Cardiac septum (tissue), 1 donor: ENCODE measurements around the gene TSPAN18. TPM values are rescaled to one million over a fixed set of nuclear protein-coding genes. Genes with fewer than 3 reads are reported as not detected.

Source experiments
- DNase-seq: peaks from one replicate; pipeline ENCODE4 v3.0.0-alpha.2; 2020; ENCODE audit warnings: low spot score
- intact Hi-C: fragments of 100-400 bp; cut with DNase I; formaldehyde crosslinking; loops from one replicate; pipeline ENCODE4 v1.14.0; 2022
- total RNA-seq: library from RNA; stranded (reverse); fragmentation: NEBNext Ultra II Directional; extraction: Animal tissue kit (Norgen Biotek cat#: 25700); gene quantifications from one replicate; pipeline ENCODE4 v1.2.1, GENCODE V29; 2021
- donor health status: DM: no; HTN: no; CAD: no.

TSPAN18 gene
- total RNA-seq, 1 donor from 2014 or later = 153 TPM

DNA sequence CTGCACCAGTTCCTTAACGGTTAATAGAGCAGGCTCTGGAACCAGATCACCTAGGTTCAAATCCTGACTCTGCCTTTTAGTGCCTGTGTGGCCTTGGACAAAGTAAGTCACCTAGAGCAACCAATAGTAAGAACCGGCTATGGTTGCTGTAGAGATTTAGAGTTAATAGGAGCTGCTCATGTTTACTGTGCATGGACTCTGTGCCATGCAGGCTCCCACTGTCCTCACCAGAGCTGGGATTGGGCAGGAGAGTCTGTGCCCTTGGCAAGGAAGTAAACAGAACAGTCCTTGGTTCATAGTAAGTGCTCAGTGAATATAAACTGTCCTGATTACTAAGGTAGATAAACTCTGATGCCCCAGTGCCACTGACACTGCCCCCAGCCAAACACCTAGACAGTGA, 225.3 kb downstream of the TSPAN18 start:
- no peak for DNase-seq
- intact Hi-C loops = no loop called here

- intact Hi-C loops = no loop called here
- DNase-seq = no peak
Measured at GRCh38 chr11:44952500-44953260, 225.9 kb downstream of the TSPAN18 start.

- no peak for DNase-seq
- intact Hi-C loops = no loop called here
Measured at GRCh38 chr11:44954051-44954906, 227.5 kb downstream of the TSPAN18 start.

DNA sequence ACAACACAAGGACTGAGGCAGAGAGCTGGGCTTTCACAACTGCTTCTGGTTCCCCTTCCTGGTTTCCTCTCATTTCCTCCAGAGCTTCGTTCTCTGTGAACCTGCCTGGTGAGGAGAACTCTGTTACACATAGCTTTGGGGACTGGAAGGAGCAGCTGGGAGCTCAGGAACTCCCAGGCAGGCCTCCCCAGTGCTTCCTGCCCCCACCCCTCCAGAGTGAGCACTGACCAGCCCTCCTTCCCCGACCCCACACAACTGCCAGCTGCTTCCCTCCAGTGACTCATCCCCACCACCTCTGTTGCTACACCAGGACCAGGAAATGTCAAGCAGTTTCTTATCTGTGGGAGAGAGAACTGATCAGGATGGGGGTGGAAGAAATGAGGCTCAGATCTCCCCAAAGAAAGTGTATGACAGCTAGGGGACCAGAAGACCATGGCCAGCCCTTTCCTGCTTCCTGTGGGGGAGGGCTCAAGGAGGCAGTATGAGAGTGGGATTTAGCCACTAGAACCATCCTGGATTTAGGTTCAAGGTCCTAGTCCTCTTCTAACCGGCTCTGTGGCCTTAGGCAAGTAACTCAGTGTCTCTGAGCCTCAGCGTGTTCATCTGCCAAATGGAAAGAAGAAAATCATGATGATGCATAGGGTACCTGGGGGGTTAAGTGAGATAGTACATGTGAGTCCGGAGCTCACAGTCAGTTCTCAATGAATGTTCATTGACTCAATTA, 228.4 kb downstream of the TSPAN18 start:
- intact Hi-C loops = no loop called here
- DNase-seq = peak; percentile 89

GRCh38 chr11:44957040-44957515, 230.3 kb downstream of the TSPAN18 start:
- intact Hi-C loops = no loop called here
- DNase-seq = no peak

GRCh38 chr11:44957776-44958564, 231.2 kb downstream of the TSPAN18 start:
- DNase-seq = no peak
- intact Hi-C loops = no loop called here

DNA sequence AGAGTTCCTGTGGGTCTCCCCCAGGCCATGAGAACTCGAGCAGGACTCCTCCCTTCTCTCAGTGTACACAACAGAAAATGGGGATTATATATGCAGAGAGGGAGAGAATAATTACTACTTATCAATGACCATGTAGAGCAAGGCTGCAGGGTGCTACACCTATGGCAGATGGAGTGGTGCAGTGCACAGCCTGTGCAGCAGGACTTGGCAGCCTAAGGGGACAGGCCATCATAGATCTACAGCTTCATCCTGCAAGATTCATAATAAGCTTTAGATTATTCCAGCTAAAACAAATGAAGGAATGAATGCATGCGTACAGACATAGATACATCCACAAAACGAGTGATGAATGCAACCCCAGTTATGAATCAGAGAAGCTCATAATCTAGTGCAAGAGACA, 232.3 kb downstream of the TSPAN18 start:
- intact Hi-C loops = no loop called here
- no peak for DNase-seq

DNA sequence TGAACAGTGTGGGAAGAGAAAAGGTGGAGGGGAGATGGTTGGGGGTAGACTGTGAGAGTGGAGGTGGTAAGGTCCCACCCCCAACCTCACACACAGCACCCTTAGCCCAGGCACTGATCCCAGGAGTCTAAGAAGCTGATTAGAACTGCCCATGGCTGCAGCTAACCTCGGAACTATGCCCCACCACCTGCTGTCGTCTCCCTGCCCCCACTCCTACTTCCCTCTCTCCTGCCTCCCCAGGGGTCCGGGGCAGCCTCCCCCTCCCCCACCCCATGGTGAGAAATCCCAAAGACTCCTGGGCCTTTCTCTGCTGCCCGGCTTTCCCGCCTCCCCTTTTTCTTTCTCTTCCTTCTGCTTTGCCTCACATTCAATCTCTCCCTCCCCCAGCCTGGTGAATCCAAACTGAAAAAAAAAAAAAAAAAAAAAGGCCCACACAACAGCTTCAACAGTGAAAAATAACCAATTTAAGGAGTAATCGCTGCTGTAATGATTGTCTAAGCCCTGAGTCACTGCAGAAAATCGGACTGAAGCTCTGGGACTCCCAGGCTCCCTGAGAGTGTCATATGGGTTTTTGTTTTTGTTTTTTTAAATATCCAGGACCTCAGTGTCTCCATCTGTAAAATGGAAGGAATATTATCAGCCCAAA, 233.6 kb downstream of the TSPAN18 start:
- intact Hi-C loops = no loop called here
- no peak for DNase-seq

DNA sequence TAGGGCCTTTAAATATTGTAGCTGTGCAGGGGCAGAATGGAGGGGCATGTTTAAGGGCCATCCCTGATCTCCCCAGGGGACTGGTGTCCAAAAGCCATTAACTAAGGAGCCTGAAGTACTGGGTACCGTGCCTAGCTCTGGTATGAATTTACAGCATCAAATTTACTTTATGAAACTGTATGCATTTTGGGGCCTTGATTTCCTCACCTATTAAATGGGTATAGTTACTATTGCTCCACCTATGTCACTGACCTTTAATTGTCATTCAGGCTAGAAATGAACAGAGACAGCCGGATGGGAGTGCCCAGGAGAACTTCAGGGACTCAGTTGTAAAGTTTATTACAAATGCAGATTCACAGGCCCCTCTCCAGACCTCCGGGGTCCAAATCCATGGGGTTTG, 235.7 kb downstream of the TSPAN18 start:
- intact Hi-C loops = no loop called here
- DNase-seq = no peak

GRCh38 chr11:44963136-44963535, 236.4 kb downstream of the TSPAN18 start:
- intact Hi-C loops = no loop called here
- DNase-seq = no peak

GRCh38 chr11:44963948-44964347, 237.2 kb downstream of the TSPAN18 start:
- DNase-seq = no peak
- intact Hi-C loops = no loop called here

DNA sequence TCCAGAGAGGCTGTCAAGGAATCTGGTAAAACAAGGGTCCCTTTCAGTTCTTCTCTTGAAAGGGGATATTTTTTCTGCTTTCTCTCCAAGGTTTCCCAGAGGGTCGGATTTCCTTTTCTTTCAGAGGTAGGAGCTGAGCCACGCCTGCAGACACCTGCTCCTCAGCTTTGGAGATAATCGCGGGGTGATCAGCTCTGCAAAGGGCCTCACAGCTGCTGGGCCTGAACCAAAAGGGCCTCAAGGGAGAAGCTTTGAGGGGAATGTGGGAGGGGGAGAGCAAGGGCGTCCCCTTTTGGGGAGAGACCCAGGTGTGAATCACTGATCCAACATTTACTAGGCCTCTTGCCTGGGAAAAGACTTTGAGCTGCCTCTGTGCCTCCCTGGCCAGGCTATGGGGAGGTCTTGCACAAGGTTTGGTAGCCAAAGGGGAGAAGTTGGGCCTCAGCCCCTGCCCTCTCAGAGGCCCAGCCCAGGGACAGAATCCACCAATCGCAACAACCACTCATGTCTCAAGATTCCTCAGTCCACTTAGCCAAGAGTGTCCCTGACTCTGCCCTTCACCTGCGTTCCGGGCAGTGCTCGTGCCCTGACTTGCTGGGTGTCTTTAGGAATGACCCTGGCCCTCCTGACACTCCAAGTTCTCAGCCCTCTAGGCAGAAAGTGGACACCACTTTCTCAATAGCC, 237.9 kb downstream of the TSPAN18 start:
- DNase-seq = no peak
- intact Hi-C loops = no loop called here

DNA sequence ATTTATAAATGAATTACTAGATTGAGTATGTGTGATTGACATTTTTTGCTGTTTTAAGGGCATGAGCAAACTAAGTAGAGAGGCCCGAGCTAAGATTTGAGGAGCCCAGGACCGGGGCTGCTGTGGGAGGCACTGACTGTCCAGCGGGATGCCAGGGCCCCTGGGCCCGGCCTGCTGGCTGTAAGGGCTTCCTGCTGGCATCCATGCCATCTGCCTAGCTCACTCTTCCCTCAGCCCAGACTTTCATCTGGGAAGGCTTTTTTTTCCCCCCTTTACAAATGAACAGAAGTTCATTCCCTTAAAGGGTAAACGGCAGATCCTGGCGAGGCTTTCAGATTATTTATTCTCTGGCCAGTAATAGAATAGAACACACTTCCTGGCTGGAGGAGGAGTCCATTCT, 239.9 kb downstream of the TSPAN18 start:
- intact Hi-C loops = no loop called here
- DNase-seq = no peak

GRCh38 chr11:44967930-44968496, 241.3 kb downstream of the TSPAN18 start:
- no peak for DNase-seq
- intact Hi-C loops = no loop called here

- DNase-seq = no peak
- intact Hi-C loops = no loop called here
Measured at GRCh38 chr11:44968510-44968909, 241.7 kb downstream of the TSPAN18 start.

GRCh38 chr11:44969651-44970252, 243.0 kb downstream of the TSPAN18 start:
- DNase-seq = no peak
- intact Hi-C loops = no loop called here

DNA sequence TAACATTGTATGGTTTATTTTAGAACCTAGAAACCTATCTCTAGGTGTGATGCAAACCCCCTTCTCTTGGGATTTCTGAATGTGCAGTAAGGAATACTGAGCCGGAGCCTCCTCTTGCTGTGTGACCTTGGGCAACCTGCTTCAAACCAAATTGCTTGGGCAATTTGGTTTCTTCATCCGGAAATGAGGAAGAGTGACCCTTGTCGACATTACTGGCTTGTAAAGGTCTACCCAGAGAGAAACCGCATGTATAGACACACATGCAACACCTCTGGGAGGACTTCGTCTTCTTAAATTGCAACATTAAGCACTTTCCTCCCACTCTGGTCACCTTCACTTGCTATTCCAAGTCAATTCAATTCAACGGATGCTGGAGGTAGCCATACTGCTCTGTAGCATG, 243.5 kb downstream of the TSPAN18 start:
- no peak for DNase-seq
- intact Hi-C loops = no loop called here

DNA sequence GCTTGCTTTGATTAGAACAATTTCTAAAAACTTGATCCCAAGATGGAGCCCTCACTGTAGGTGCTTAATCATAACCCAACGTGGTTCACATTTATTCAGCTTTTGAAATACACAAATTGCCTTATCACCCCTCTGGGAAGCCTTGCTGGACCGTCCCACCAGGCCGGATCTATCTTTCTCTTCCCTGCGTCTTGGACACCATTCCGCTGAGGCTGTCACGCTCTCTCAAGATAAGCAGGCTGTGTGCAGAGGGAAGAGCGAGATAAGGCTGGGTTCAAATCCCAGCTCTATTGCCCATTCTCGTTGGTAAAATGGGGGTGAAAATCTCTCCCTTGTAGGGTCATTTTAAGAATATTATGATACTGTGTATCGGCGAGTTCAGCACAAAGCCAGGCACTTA, 244.4 kb downstream of the TSPAN18 start:
- intact Hi-C loops = no loop called here

More for the DNA sequence above, 244.4 kb downstream of the TSPAN18 start:
- DNase-seq = no peak
